ACC112 (cell line): ENCODE data around the gene C10orf90.

ENCODE experiments used
- H2AFZ ChIP-seq: fragments of 200-600 bp; sonication (generic); one replicate; pipeline ENCODE4 v1.6.0; 2017; ENCODE audit warnings: antibody characterized with exemption, low read length; ENCODE audit not compliant: unreplicated experiment
- H3K27ac ChIP-seq: fragments of 200-600 bp; sonication (generic); 2 replicates; pipeline ENCODE4 v1.5.1; 2014; ENCODE audit warnings: low read depth, mild to moderate bottlenecking, antibody characterized with exemption, low read length, moderate library complexity
- H3K27me3 ChIP-seq: fragments of 200-600 bp; sonication (generic); 2 replicates; pipeline ENCODE4 v1.6.1; 2014; ENCODE audit warnings: mild to moderate bottlenecking, antibody characterized with exemption, low read length, moderate library complexity, mixed read lengths; ENCODE audit not compliant: insufficient read depth
- H3K36me3 ChIP-seq: fragments of 200-600 bp; sonication (generic); 2 replicates; pipeline ENCODE4 v1.6.1; 2016; ENCODE audit warnings: mild to moderate bottlenecking, antibody characterized with exemption, low read length, moderate library complexity, mixed read lengths; ENCODE audit not compliant: insufficient read depth
- H3K4me1 ChIP-seq: fragments of 200-600 bp; sonication (generic); one replicate; pipeline ENCODE4 v1.6.1; 2016; ENCODE audit warnings: low read length, mixed read lengths; ENCODE audit not compliant: insufficient read depth, unreplicated experiment, control insufficient read depth
- H3K4me3 ChIP-seq: fragments of 200-600 bp; sonication (generic); 2 replicates; pipeline ENCODE4 v1.5.1; 2014; ENCODE audit warnings: mild to moderate bottlenecking, low read depth, low read length
- H3K79me2 ChIP-seq: fragments of 200-600 bp; sonication (generic); one replicate; pipeline ENCODE4 v1.6.0; 2016; ENCODE audit warnings: low read length; ENCODE audit not compliant: control insufficient read depth, unreplicated experiment, insufficient read depth

The C10orf90 gene

GRCh38 chr10:126504761-126505112 lies 165.8 kb downstream of the C10orf90 start:
- no peak overlapping the region for H2AFZ ChIP-seq
- H3K36me3 ChIP-seq: no peaks in the 10 kb centered on the region
- no peaks in the 10 kb centered on the region for H3K79me2 ChIP-seq
- H3K4me1 ChIP-seq: peaks cover 4% of the 10 kb centered on the region
- H3K4me3 ChIP-seq: no peak overlapping the region
- no peaks in the 10 kb centered on the region for H3K27me3 ChIP-seq
- no peak overlapping the region for H3K27ac ChIP-seq

DNA sequence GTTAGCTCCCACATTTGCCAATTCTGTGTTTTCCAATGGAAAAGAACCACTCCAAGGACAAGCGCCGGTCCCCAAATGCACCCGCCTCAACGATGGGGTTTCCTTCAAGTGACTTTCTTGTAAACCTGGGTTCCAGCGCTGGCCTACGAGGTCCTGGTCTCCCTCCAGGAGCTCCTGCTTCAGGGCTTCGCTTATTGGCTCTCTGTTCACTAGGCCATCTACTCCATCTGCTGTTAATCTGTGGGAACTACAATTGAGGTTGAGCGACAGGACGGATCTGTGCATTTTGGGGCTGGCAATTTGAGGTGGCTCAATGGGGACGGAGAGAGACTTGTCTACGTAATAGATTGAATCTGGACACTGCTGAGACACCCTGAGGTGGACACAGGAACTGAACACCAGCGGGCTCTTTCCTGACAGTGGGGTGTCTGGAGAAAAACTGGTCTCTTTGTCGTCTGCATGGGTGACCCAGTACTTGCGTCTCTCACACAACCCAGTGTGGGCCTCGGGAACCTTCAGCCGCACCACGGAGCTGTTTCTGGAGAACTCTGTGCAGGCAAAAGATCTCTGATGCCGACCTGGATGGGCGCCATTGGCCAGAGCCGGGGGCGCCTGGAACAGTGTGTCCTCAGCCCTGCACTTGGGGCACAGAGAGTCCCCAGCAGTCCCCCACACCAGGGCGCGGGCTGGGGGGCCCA lies 166.3 kb downstream of the C10orf90 start:
- no peak overlapping the region for H3K27ac ChIP-seq
- no peak overlapping the region for H3K4me3 ChIP-seq
- H3K36me3 ChIP-seq: no peaks in the 10 kb centered on the region
- peaks cover 4% of the 10 kb centered on the region for H3K4me1 ChIP-seq
- H3K27me3 ChIP-seq: no peaks in the 10 kb centered on the region
- no peak overlapping the region for H2AFZ ChIP-seq
- no peaks in the 10 kb centered on the region for H3K79me2 ChIP-seq

DNA sequence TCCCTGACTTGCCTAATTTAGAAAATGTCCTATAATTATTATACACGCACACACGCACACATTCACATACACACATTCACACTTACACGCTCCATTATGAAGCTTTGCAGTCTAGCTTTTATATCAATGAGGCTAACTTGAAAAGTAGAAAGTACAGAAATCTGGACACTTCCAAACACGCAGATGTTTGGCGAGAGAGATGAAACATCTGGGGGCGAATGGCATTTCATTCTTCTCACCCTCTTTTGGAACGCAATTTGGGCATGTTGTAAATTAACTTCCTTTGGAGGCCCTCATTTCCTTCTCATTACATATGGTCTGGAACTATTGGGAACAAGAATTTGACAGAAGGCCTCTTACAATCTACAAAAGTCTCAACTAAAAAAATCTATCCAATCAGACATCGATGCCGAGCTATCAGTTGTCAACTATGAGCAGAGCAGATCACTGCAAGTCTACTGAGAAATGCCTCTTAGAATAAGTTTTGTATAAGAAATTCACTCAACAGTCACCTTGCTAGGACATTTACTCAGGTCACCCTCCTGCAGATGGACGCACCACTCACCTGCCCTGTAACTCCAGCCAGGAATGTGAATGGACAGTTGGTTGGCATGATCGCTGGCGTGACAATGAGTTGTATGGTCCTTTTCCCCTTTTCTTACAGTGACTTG lies 167.0 kb downstream of the C10orf90 start:
- Histone ChIP-seq H3K36me3 (no peaks in the 10 kb centered on the region), H3K4me1 (peaks cover 4% of the 10 kb centered on the region), H3K79me2 (no peaks in the 10 kb centered on the region), H3K4me3 (no peak overlapping the region), H3K27ac (no peak overlapping the region), H2AFZ (no peak overlapping the region), H3K27me3 (no peaks in the 10 kb centered on the region)

GRCh38 chr10:126502441-126502840 lies 168.1 kb downstream of the C10orf90 start:
- no peak overlapping the region for H3K4me3 ChIP-seq
- no peaks in the 10 kb centered on the region for H3K27me3 ChIP-seq
- H3K36me3 ChIP-seq: no peaks in the 10 kb centered on the region
- no peaks in the 10 kb centered on the region for H3K79me2 ChIP-seq
- H2AFZ ChIP-seq: no peak overlapping the region
- H3K27ac ChIP-seq: no peak overlapping the region
- H3K4me1 ChIP-seq: peaks cover 4% of the 10 kb centered on the region

DNA sequence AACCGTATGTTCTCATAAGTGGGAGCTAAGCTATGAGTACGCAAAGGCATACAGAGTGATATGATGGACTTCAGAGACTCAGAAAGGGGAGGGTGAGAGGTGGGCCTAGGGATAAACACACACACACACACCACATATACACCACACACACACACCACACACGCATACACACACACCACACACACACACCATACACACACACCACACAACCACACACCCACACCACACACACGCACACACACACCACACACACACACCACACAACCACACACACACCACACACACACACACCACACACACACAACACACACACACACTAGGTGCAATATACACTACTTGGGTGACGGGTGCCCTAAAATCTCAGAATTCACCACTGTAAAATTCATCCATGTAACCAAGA lies 168.7 kb downstream of the C10orf90 start:
- Histone ChIP-seq H3K4me3 (no peak overlapping the region), H3K27ac (no peak overlapping the region)

GRCh38 chr10:126500866-126501265 lies 169.6 kb downstream of the C10orf90 start:
- Histone ChIP-seq H3K4me1 (peaks cover 4% of the 10 kb centered on the region), H3K4me3 (no peak overlapping the region), H3K27me3 (no peaks in the 10 kb centered on the region), H3K27ac (no peak overlapping the region), H2AFZ (no peak overlapping the region), H3K79me2 (no peaks in the 10 kb centered on the region), H3K36me3 (no peaks in the 10 kb centered on the region)

More for the DNA sequence above, 168.7 kb downstream of the C10orf90 start:
- H3K4me1 ChIP-seq: peaks cover 4% of the 10 kb centered on the region
- H2AFZ ChIP-seq: no peak overlapping the region
- no peaks in the 10 kb centered on the region for H3K79me2 ChIP-seq
- H3K27me3 ChIP-seq: no peaks in the 10 kb centered on the region
- no peaks in the 10 kb centered on the region for H3K36me3 ChIP-seq

DNA sequence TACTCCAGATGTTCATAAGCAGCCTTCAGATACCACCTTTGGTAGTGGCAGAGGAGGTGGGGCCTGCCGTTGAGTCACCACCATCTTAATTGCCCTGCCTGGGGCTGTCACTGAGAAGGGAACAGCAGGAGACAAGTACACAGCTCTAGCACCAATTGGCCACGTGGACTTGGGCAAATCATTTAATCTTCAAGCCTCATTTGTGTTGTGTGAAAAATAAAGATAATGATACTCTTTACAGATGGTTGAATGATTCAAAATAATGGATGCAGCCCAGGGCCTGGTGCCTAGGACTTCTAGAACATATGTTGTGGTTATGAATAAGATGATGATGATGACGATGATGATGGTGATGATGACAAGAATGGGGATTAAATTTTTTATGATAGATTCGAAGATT lies 170.3 kb downstream of the C10orf90 start:
- peaks cover 4% of the 10 kb centered on the region for H3K4me1 ChIP-seq
- H3K36me3 ChIP-seq: no peaks in the 10 kb centered on the region
- H2AFZ ChIP-seq: no peak overlapping the region
- H3K4me3 ChIP-seq: no peak overlapping the region
- no peaks in the 10 kb centered on the region for H3K27me3 ChIP-seq
- no peaks in the 10 kb centered on the region for H3K79me2 ChIP-seq
- H3K27ac ChIP-seq: no peak overlapping the region

DNA sequence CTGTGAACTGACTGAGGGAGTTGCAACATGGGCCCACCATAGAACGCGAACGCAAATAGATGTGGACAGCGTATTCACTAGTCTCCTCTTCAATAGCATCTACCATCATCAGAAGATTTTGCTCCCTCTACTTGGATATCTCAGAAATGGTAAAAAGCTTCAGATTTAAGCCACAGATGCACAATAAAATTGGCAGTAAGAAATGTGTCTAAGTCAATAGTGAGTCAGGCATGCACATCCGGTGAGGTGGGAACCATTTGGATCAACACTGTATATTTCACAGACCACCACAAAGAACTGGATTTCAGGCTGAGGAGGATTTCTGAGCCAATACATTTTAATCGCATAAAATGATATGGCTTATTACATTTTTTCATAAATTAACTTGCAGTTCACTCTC lies 170.7 kb downstream of the C10orf90 start:
- Histone ChIP-seq H3K27me3 (no peaks in the 10 kb centered on the region), H3K4me3 (no peak overlapping the region), H3K4me1 (peaks cover 4% of the 10 kb centered on the region), H3K36me3 (no peaks in the 10 kb centered on the region), H3K27ac (no peak overlapping the region), H3K79me2 (no peaks in the 10 kb centered on the region), H2AFZ (no peak overlapping the region)

DNA sequence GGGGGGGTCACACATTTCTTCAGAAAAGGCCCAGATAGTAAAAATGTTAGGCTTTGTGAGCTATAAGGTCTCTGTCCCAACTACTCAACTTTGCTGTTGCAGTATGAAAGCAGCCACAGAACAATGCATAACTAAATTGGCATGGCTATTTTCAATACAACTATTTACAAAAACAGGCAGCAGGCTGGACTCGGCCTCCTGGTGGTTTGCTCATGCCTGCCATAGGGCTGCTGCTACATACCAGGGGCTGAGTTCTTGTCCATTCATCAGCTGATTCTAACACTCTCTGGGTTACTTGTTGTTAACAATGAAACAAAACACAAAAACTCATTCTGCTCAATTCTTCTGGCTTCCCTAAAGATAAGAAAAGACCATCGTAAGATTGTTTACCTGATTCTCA lies 172.8 kb downstream of the C10orf90 start:
- Histone ChIP-seq H3K27me3 (no peaks in the 10 kb centered on the region), H2AFZ (no peak overlapping the region), H3K36me3 (no peaks in the 10 kb centered on the region), H3K79me2 (no peaks in the 10 kb centered on the region), H3K4me1 (peaks cover 4% of the 10 kb centered on the region), H3K27ac (no peak overlapping the region), H3K4me3 (no peak overlapping the region)

GRCh38 chr10:126496771-126497545 lies 173.5 kb downstream of the C10orf90 start:
- Histone ChIP-seq H3K27me3 (no peaks in the 10 kb centered on the region), H3K79me2 (no peaks in the 10 kb centered on the region), H2AFZ (no peak overlapping the region), H3K36me3 (no peaks in the 10 kb centered on the region), H3K27ac (no peak overlapping the region), H3K4me1 (no peaks in the 10 kb centered on the region), H3K4me3 (no peak overlapping the region)
